Measurements from ENCODE around the gene PAQR4.

PAQR4 gene

GRCh38 chr16:3020247-3020603 is 51.1 kb downstream of the PAQR4 start, which contains the start of gene TNFRSF12A:
TNFRSF12A (plus strand) TSS chr16:3020368; CDS start chr16:3020398, 30 bp downstream.
- TF ChIP-seq, protein P1, sequence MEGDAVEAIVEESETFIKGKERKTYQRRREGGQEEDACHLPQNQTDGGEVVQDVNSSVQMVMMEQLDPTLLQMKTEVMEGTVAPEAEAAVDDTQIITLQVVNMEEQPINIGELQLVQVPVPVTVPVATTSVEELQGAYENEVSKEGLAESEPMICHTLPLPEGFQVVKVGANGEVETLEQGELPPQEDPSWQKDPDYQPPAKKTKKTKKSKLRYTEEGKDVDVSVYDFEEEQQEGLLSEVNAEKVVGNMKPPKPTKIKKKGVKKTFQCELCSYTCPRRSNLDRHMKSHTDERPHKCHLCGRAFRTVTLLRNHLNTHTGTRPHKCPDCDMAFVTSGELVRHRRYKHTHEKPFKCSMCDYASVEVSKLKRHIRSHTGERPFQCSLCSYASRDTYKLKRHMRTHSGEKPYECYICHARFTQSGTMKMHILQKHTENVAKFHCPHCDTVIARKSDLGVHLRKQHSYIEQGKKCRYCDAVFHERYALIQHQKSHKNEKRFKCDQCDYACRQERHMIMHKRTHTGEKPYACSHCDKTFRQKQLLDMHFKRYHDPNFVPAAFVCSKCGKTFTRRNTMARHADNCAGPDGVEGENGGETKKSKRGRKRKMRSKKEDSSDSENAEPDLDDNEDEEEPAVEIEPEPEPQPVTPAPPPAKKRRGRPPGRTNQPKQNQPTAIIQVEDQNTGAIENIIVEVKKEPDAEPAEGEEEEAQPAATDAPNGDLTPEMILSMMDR (IDR thresholded peaks at IDR 0.05; ENCODE audit: borderline replicate concordance, insufficient read depth, low read depth, low read length), result no peak

GRCh38 chr16:3020604-3021448 is 51.7 kb downstream of the PAQR4 start:
- peak overlapping the region; percentile 54 for H3K4me3 ChIP-seq (ENCODE audit: low read depth, low read length)

More at GRCh38 chr16:3020247-3020603, 51.1 kb downstream of the PAQR4 start, which contains the start of gene TNFRSF12A:
- peak within 1 kb of the TSS; percentile 54 for H3K4me3 ChIP-seq (ENCODE audit: low read depth, low read length)

DNA sequence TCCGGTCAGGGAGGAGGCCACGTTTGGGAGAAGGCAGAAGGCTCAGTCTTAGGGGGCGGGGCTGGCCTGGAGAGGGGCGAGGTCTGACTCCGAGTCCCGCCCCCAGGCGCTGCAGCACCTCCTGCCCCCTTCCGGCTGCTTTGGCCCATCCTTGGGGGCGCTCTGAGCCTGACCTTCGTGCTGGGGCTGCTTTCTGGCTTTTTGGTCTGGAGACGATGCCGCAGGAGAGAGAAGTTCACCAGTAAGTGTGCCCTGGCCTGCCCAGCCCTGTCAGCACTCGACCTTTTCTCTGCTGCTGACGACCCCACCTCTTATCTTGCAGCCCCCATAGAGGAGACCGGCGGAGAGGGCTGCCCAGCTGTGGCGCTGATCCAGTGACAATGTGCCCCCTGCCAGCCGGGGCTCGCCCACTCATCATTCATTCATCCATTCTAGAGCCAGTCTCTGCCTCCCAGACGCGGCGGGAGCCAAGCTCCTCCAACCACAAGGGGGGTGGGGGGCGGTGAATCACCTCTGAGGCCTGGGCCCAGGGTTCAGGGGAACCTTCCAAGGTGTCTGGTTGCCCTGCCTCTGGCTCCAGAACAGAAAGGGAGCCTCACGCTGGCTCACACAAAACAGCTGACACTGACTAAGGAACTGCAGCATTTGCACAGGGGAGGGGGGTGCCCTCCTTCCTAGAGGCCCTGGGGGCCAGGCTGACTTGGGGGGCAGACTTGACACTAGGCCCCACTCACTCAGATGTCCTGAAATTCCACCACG is 52.5 kb downstream of the PAQR4 start:
- TF ChIP-seq, protein P1 (IDR thresholded peaks at IDR 0.05; ENCODE audit: borderline replicate concordance, insufficient read depth, low read depth, low read length), result peak; percentile 37; the same call in 1 of the 2 replicates
- no peak overlapping the region for H3K4me3 ChIP-seq (ENCODE audit: low read depth, low read length)

More at GRCh38 chr16:3020604-3021448, 51.7 kb downstream of the PAQR4 start:
- TF ChIP-seq, protein P1 (IDR thresholded peaks at IDR 0.05; ENCODE audit: borderline replicate concordance, insufficient read depth, low read depth, low read length), result no peak

DNA sequence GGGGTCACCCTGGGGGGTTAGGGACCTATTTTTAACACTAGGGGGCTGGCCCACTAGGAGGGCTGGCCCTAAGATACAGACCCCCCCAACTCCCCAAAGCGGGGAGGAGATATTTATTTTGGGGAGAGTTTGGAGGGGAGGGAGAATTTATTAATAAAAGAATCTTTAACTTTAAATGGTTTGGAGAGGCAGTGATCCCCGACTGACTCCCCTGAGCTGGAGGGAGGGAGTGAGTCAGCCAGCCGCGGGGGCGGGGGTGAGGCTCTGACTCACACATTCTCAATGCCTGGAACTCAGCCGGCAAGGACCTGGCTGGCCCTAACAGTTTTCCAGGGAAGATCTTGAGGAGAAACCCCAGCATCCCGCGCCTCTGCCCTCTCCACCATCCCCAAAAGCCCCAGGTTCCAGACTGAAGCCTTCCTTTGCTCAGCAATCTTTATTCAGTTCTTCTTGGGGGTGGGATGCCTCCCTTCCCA is 53.1 kb downstream of the PAQR4 start:
- no peak overlapping the region for H3K4me3 ChIP-seq (ENCODE audit: low read depth, low read length)
- TF ChIP-seq, protein P1 (IDR thresholded peaks at IDR 0.05; ENCODE audit: borderline replicate concordance, insufficient read depth, low read depth, low read length), result no peak

DNA sequence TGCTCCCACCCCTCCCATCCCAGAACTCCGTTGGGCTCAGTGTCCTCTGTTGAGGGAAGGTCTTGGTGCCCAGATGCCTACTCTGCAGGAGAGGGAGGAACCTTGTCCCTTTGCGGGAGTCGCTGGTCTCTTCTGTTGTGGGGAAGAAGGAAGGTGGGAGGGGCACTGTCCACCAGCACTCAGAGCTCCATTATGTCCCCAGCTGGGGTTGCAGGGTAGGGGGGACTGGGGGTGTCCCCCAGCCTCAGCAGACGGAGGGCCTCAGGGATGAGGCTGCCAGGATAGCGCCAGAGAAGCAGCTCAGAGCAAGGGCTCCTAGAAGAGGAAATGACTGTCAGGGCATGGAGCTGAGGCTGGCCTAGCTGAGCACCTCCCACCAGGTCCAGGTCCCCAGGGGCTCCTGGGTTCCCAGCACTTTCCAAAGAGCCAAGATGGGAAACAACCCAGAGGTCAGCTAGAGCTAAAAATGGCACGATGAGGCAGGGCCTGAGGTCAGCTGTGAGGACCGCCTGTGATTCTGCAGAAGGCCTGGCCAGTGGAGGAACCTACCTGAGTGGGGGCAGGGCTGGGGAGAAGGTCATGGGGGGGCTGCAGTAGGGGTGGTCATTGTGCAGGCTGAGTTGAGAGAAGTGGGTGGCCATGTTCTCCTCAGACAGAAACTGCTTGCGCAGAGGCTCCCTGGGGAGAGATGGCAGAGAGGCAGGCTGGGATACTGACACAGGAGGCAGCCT is 53.7 kb downstream of the PAQR4 start:
- TF ChIP-seq, protein P1 (IDR thresholded peaks at IDR 0.05; ENCODE audit: borderline replicate concordance, insufficient read depth, low read depth, low read length), result no peak
- H3K4me3 ChIP-seq (ENCODE audit: low read depth, low read length), result peak overlapping the region; percentile 85

Measured in GM12875 (cell line).